WTC11 (cell line): ENCODE data around the gene CDK18.

Experiments
- ATF1 ChIP-seq: sonication (generic); formaldehyde crosslinking; IDR thresholded peaks from 2 replicates; pipeline ENCODE4 v1.8.1; 2023; ENCODE audit warnings: mild to moderate bottlenecking, moderate library complexity, missing genetic modification reagents
- CREB1 ChIP-seq: sonication (generic); formaldehyde crosslinking; IDR thresholded peaks from 2 replicates; pipeline ENCODE4 v1.8.0; 2023; ENCODE audit warnings: mild to moderate bottlenecking, missing genetic modification reagents
- ETV6 ChIP-seq: sonication (generic); formaldehyde crosslinking; IDR thresholded peaks from 2 replicates; pipeline ENCODE4 v1.8.1; 2022; ENCODE audit warnings: mild to moderate bottlenecking, missing genetic modification reagents
- JUN ChIP-seq: sonication (generic); formaldehyde crosslinking; IDR thresholded peaks from 2 replicates; pipeline ENCODE4 v1.8.0; 2023; ENCODE audit warnings: mild to moderate bottlenecking, missing genetic modification reagents
- NFE2L1 ChIP-seq: sonication (generic); formaldehyde crosslinking; IDR thresholded peaks from 2 replicates; pipeline ENCODE4 v1.8.1; 2023; ENCODE audit warnings: missing genetic modification reagents
- SMAD3 ChIP-seq: sonication (generic); formaldehyde crosslinking; IDR thresholded peaks from 2 replicates; pipeline ENCODE4 v1.8.0; 2022; ENCODE audit warnings: missing genetic modification reagents, mild to moderate bottlenecking, borderline replicate concordance
- SMAD4 ChIP-seq: sonication (generic); formaldehyde crosslinking; IDR thresholded peaks from 2 replicates; pipeline ENCODE4 v1.8.0; 2022; ENCODE audit warnings: mild to moderate bottlenecking, missing genetic modification reagents
- ZBTB21 ChIP-seq: sonication (generic); formaldehyde crosslinking; IDR thresholded peaks from 2 replicates; pipeline ENCODE4 v1.8.1; 2023; ENCODE audit warnings: mild to moderate bottlenecking, missing genetic modification reagents, borderline replicate concordance
- ZNF423 ChIP-seq: fragments of 250-450 bp; sonication (Bioruptor Pico); IDR thresholded peaks from 2 replicates; pipeline ENCODE4 v2.1.2; 2022; ENCODE audit warnings: mild to moderate bottlenecking, moderate library complexity
- TF ChIP-seq, protein P1 (sequence below): fragments of 200-600 bp; IDR thresholded peaks from 2 replicates; pipeline ENCODE4 v1.8.0; 2022; ENCODE audit warnings: antibody characterized with exemption
- TF ChIP-seq, protein P2 (sequence below): sonication (generic); formaldehyde crosslinking; IDR thresholded peaks from 2 replicates; pipeline ENCODE4 v1.8.0; 2022; ENCODE audit warnings: mild to moderate bottlenecking, missing genetic modification reagents
- TF ChIP-seq, protein P3 (sequence below): sonication (generic); formaldehyde crosslinking; IDR thresholded peaks from 2 replicates; pipeline ENCODE4 v1.8.1; 2023; ENCODE audit warnings: mild to moderate bottlenecking, missing genetic modification reagents, moderate library complexity
- TF ChIP-seq, protein P4 (sequence below): sonication (generic); formaldehyde crosslinking; IDR thresholded peaks from 2 replicates; pipeline ENCODE4 v1.8.1; 2022; ENCODE audit warnings: mild to moderate bottlenecking, missing genetic modification reagents, moderate library complexity, borderline replicate concordance
- TF ChIP-seq, protein P5 (sequence below): sonication (generic); formaldehyde crosslinking; IDR thresholded peaks from 2 replicates; pipeline ENCODE4 v1.8.1; 2022; ENCODE audit warnings: mild to moderate bottlenecking, moderate library complexity, missing genetic modification reagents

DNA sequence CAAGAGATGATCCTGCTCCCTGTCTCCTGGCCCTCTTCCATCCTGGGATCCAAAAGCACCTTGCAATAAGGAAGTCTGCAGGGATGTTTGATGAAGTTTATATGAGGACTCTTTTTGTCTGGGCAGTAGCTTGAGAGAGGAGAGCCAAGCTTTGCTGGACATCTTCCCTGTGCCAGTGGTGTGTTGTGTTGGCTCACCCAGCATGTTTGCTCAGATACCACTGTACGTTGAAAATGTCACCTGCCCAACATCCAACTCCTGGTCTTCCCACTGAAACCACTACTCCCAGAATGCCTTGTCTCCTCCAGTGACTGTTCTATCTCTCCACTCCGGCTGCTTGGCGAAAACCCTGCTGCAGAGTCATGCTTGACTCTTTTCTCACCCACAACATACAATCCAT is 12.8 kb downstream of the CDK18 start:
- TF ChIP-seq, protein P1, sequence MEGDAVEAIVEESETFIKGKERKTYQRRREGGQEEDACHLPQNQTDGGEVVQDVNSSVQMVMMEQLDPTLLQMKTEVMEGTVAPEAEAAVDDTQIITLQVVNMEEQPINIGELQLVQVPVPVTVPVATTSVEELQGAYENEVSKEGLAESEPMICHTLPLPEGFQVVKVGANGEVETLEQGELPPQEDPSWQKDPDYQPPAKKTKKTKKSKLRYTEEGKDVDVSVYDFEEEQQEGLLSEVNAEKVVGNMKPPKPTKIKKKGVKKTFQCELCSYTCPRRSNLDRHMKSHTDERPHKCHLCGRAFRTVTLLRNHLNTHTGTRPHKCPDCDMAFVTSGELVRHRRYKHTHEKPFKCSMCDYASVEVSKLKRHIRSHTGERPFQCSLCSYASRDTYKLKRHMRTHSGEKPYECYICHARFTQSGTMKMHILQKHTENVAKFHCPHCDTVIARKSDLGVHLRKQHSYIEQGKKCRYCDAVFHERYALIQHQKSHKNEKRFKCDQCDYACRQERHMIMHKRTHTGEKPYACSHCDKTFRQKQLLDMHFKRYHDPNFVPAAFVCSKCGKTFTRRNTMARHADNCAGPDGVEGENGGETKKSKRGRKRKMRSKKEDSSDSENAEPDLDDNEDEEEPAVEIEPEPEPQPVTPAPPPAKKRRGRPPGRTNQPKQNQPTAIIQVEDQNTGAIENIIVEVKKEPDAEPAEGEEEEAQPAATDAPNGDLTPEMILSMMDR = no peak
- TF ChIP-seq CREB1 (no peak), SMAD4 (CRISPR knock-in tag) (no peak), SMAD3 (no peak), ETV6 (CRISPR knock-in tag) (no peak), JUN (CRISPR knock-in tag) (no peak), ZNF423 (CRISPR knock-in tag) (no peak), NFE2L1 (CRISPR knock-in tag) (no peak), ZBTB21 (CRISPR knock-in tag) (no peak), ATF1 (CRISPR knock-in tag) (no peak)
- TF ChIP-seq, protein P2, sequence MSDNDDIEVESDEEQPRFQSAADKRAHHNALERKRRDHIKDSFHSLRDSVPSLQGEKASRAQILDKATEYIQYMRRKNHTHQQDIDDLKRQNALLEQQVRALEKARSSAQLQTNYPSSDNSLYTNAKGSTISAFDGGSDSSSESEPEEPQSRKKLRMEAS = no peak
- TF ChIP-seq, protein P3, sequence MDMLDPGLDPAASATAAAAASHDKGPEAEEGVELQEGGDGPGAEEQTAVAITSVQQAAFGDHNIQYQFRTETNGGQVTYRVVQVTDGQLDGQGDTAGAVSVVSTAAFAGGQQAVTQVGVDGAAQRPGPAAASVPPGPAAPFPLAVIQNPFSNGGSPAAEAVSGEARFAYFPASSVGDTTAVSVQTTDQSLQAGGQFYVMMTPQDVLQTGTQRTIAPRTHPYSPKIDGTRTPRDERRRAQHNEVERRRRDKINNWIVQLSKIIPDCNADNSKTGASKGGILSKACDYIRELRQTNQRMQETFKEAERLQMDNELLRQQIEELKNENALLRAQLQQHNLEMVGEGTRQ (CRISPR knock-in tag) = no peak
- TF ChIP-seq, protein P4, sequence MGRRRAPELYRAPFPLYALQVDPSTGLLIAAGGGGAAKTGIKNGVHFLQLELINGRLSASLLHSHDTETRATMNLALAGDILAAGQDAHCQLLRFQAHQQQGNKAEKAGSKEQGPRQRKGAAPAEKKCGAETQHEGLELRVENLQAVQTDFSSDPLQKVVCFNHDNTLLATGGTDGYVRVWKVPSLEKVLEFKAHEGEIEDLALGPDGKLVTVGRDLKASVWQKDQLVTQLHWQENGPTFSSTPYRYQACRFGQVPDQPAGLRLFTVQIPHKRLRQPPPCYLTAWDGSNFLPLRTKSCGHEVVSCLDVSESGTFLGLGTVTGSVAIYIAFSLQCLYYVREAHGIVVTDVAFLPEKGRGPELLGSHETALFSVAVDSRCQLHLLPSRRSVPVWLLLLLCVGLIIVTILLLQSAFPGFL = no peak
- TF ChIP-seq, protein P5, sequence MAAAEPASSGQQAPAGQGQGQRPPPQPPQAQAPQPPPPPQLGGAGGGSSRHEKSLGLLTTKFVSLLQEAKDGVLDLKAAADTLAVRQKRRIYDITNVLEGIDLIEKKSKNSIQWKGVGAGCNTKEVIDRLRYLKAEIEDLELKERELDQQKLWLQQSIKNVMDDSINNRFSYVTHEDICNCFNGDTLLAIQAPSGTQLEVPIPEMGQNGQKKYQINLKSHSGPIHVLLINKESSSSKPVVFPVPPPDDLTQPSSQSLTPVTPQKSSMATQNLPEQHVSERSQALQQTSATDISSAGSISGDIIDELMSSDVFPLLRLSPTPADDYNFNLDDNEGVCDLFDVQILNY (CRISPR knock-in tag) = no peak
